ENCODE results near the gene FATE1. TPM values are rescaled to one million over a fixed set of nuclear protein-coding genes. Genes with fewer than 3 reads are reported as not detected.

Gene FATE1
- total and polyA plus RNA-seq, 4 donors: not detected

GRCh38 chrX:151735219-151735618, 19.4 kb downstream of the FATE1 start:
- Histone ChIP-seq H3K27ac (ENCODE audit: low read depth in 1 of 2, low read length in 2 of 2) (no peak overlapping the region), H3K4me3 (ENCODE audit: low read depth in 1 of 3, low read length in 3 of 3) (no peak overlapping the region), H3K27me3 (ENCODE audit: control insufficient read depth in 4 of 4, insufficient read depth in 4 of 4, low read length in 3 of 4) (no peaks in the 10 kb centered on the region), H3K9me3 (ENCODE audit: control insufficient read depth in 4 of 4, low read length in 3 of 4) (no peaks in the 10 kb centered on the region), H3K36me3 (ENCODE audit: control insufficient read depth in 4 of 4, insufficient read depth in 3 of 4, low read depth in 1 of 4, low read length in 3 of 4) (no peaks in the 10 kb centered on the region), H3K4me1 (ENCODE audit: control insufficient read depth in 4 of 4, insufficient read depth in 4 of 4, low read length in 3 of 4) (no peaks in the 10 kb centered on the region), H3K9ac (ENCODE audit: low read depth in 1 of 2, low read length in 2 of 2) (no peak overlapping the region)
- no peak for DNase-seq (ENCODE audit: low spot score)
- TF ChIP-seq YY1 (IDR thresholded peaks at IDR 0.05) (no peak), GABPA (IDR thresholded peaks at IDR 0.05 in 1 of 2, conservative IDR thresholded peaks at IDR 0.05 in 1 of 2) (no peak), SP1 (IDR thresholded peaks at IDR 0.05) (no peak), FOXA2 (IDR thresholded peaks at IDR 0.05) (no peak), HNF4A (conservative IDR thresholded peaks at IDR 0.05) (no peak), TAF1 (conservative IDR thresholded peaks at IDR 0.05) (no peak), EGR1 (IDR thresholded peaks at IDR 0.05; ENCODE audit: low read depth in 2 of 2) (no peak), FOXA1 (IDR thresholded peaks at IDR 0.05) (no peak), REST (IDR thresholded peaks at IDR 0.05) (no peak), RXRA (IDR thresholded peaks at IDR 0.05) (no peak), RAD21 (IDR thresholded peaks at IDR 0.05) (no peak), NR2F2 (IDR thresholded peaks at IDR 0.05) (no peak)
- TF ChIP-seq, protein P1, sequence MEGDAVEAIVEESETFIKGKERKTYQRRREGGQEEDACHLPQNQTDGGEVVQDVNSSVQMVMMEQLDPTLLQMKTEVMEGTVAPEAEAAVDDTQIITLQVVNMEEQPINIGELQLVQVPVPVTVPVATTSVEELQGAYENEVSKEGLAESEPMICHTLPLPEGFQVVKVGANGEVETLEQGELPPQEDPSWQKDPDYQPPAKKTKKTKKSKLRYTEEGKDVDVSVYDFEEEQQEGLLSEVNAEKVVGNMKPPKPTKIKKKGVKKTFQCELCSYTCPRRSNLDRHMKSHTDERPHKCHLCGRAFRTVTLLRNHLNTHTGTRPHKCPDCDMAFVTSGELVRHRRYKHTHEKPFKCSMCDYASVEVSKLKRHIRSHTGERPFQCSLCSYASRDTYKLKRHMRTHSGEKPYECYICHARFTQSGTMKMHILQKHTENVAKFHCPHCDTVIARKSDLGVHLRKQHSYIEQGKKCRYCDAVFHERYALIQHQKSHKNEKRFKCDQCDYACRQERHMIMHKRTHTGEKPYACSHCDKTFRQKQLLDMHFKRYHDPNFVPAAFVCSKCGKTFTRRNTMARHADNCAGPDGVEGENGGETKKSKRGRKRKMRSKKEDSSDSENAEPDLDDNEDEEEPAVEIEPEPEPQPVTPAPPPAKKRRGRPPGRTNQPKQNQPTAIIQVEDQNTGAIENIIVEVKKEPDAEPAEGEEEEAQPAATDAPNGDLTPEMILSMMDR (IDR thresholded peaks at IDR 0.05; ENCODE audit: low read depth, low read length, missing input control): no peak
- TF ChIP-seq, protein P2, sequence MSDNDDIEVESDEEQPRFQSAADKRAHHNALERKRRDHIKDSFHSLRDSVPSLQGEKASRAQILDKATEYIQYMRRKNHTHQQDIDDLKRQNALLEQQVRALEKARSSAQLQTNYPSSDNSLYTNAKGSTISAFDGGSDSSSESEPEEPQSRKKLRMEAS (IDR thresholded peaks at IDR 0.05): no peak
- TF ChIP-seq, protein P3, sequence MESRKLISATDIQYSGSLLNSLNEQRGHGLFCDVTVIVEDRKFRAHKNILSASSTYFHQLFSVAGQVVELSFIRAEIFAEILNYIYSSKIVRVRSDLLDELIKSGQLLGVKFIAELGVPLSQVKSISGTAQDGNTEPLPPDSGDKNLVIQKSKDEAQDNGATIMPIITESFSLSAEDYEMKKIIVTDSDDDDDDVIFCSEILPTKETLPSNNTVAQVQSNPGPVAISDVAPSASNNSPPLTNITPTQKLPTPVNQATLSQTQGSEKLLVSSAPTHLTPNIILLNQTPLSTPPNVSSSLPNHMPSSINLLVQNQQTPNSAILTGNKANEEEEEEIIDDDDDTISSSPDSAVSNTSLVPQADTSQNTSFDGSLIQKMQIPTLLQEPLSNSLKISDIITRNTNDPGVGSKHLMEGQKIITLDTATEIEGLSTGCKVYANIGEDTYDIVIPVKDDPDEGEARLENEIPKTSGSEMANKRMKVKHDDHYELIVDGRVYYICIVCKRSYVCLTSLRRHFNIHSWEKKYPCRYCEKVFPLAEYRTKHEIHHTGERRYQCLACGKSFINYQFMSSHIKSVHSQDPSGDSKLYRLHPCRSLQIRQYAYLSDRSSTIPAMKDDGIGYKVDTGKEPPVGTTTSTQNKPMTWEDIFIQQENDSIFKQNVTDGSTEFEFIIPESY (IDR thresholded peaks at IDR 0.05): no peak
- TF ChIP-seq, protein P4, sequence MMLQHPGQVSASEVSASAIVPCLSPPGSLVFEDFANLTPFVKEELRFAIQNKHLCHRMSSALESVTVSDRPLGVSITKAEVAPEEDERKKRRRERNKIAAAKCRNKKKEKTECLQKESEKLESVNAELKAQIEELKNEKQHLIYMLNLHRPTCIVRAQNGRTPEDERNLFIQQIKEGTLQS (IDR thresholded peaks at IDR 0.05): no peak
- WGBS: 66% methylated on average over 2 of the region's 2 CpGs

- no peaks in the 10 kb centered on the region for H3K36me3 ChIP-seq (ENCODE audit: control insufficient read depth in 4 of 4, insufficient read depth in 3 of 4, low read depth in 1 of 4, low read length in 3 of 4)
- no peak overlapping the region for H3K27ac ChIP-seq (ENCODE audit: low read depth in 1 of 2, low read length in 2 of 2)
- DNase-seq (ENCODE audit: low spot score): no peak
- H3K4me1 ChIP-seq (ENCODE audit: control insufficient read depth in 4 of 4, insufficient read depth in 4 of 4, low read length in 3 of 4): no peaks in the 10 kb centered on the region
- TF ChIP-seq RXRA (IDR thresholded peaks at IDR 0.05): no peak
- no peak for TF ChIP-seq EGR1 (IDR thresholded peaks at IDR 0.05; ENCODE audit: low read depth in 2 of 2)
- no peak for TF ChIP-seq GABPA (IDR thresholded peaks at IDR 0.05 in 1 of 2, conservative IDR thresholded peaks at IDR 0.05 in 1 of 2)
- no peak for TF ChIP-seq HNF4G (IDR thresholded peaks at IDR 0.05)
- TF ChIP-seq, protein P1 (IDR thresholded peaks at IDR 0.05; ENCODE audit: low read depth, low read length, missing input control): no peak
- H3K4me3 ChIP-seq (ENCODE audit: low read depth in 1 of 3, low read length in 3 of 3): no peak overlapping the region
- H3K9ac ChIP-seq (ENCODE audit: low read depth in 1 of 2, low read length in 2 of 2): no peak overlapping the region
- no peaks in the 10 kb centered on the region for H3K27me3 ChIP-seq (ENCODE audit: control insufficient read depth in 4 of 4, insufficient read depth in 4 of 4, low read length in 3 of 4)
- 81% methylated on average over 6 of the region's 6 CpGs for WGBS
- peaks cover 0 to 1% (median 0%) of the 10 kb centered on the region in 4 donors for H3K9me3 ChIP-seq (ENCODE audit: control insufficient read depth in 4 of 4, low read length in 3 of 4)
Measured at GRCh38 chrX:151736685-151737084, 20.9 kb downstream of the FATE1 start.

Measured in liver (tissue), 9 donors.